WTC11 (cell line): ENCODE data around the gene SAPCD2. TPM values are rescaled to one million over a fixed set of nuclear protein-coding genes. Genes with fewer than 3 reads are reported as not detected.

Experiments
- ATAC-seq: fragments of 200-7000 bp; cut with Tn5 transposase; 2 replicates; pipeline ENCODE4 v1.10.0; 2021; ENCODE audit warnings: mild to moderate bottlenecking, moderate library complexity
- CTCF ChIA-PET: fragments of 300-600 bp; sonication (Branson Sonifier 250); formaldehyde crosslinking; loops from one replicate; lab custom pipeline; 2021; ENCODE audit warnings: antibody characterized with exemption; lab: Charles Lee
- POLR2A ChIA-PET: fragments of 350-600 bp; sonication (Branson Sonifier 250); formaldehyde crosslinking; loops from one replicate; lab custom pipeline; 2021; ENCODE audit warnings: antibody characterized with exemption; lab: Charles Lee
- DNase-seq: peaks from one replicate; pipeline ENCODE4 v3.0.0; 2021; ENCODE audit warnings: low spot score
- H3K27ac Mint-ChIP-seq: 2 replicates; pipeline ENCODE4 v1.8.0; 2021; ENCODE audit warnings: mixed read lengths
- H3K27me3 Mint-ChIP-seq: 2 replicates; pipeline ENCODE4 v1.8.0; 2021; ENCODE audit warnings: low read depth, mild to moderate bottlenecking, moderate library complexity, mixed read lengths
- H3K36me3 Mint-ChIP-seq: 2 replicates; pipeline ENCODE4 v1.8.0; 2021; ENCODE audit warnings: mixed read lengths
- H3K4me1 Mint-ChIP-seq: 2 replicates; pipeline ENCODE4 v1.8.0; 2022; ENCODE audit warnings: mixed read lengths
- H3K4me3 Mint-ChIP-seq: 2 replicates; pipeline ENCODE4 v1.8.0; 2021; ENCODE audit warnings: mild to moderate bottlenecking, moderate library complexity, mixed read lengths
- H3K9me3 Mint-ChIP-seq: 2 replicates; pipeline ENCODE4 v1.8.0; 2021; ENCODE audit warnings: mixed read lengths
- ARID4B ChIP-seq: sonication (generic); formaldehyde crosslinking; IDR thresholded peaks from 2 replicates; pipeline ENCODE4 v1.8.0; 2023; ENCODE audit warnings: missing genetic modification reagents, mild to moderate bottlenecking, borderline replicate concordance
- CBFB ChIP-seq: sonication (generic); formaldehyde crosslinking; IDR thresholded peaks from 2 replicates; pipeline ENCODE4 v1.8.1; 2022; ENCODE audit warnings: mild to moderate bottlenecking, low read depth, missing genetic modification reagents
- CREM ChIP-seq: sonication (generic); formaldehyde crosslinking; IDR thresholded peaks from 2 replicates; pipeline ENCODE4 v1.8.1; 2022; ENCODE audit warnings: mild to moderate bottlenecking, missing genetic modification reagents, moderate library complexity
- CTCF ChIP-seq: fragments of 200-600 bp; IDR thresholded peaks from 2 replicates; pipeline ENCODE4 v1.8.0; 2022; ENCODE audit warnings: antibody characterized with exemption
- E2F4 ChIP-seq: sonication (generic); formaldehyde crosslinking; IDR thresholded peaks from 2 replicates; pipeline ENCODE4 v1.8.1; 2022; ENCODE audit warnings: low read depth, mild to moderate bottlenecking, moderate library complexity, missing genetic modification reagents, borderline replicate concordance
- ERG ChIP-seq: fragments of 250-450 bp; sonication (Bioruptor Pico); IDR thresholded peaks from 2 replicates; pipeline ENCODE4 v1.8.0; 2021; ENCODE audit warnings: mild to moderate bottlenecking
- FOXP1 ChIP-seq: sonication (generic); formaldehyde crosslinking; IDR thresholded peaks from 2 replicates; pipeline ENCODE4 v1.8.0; 2022; ENCODE audit warnings: missing genetic modification reagents, mild to moderate bottlenecking, moderate library complexity, borderline replicate concordance
- HMGA2 ChIP-seq: fragments of 250-450 bp; sonication (Bioruptor Pico); IDR thresholded peaks from 2 replicates; pipeline ENCODE4 v1.4.0; 2021; ENCODE audit warnings: mild to moderate bottlenecking, moderate library complexity
- MLX ChIP-seq: sonication (generic); formaldehyde crosslinking; IDR thresholded peaks from 2 replicates; pipeline ENCODE4 v1.8.1; 2023; ENCODE audit warnings: mild to moderate bottlenecking, missing genetic modification reagents, moderate library complexity
- MYBL2 ChIP-seq: sonication (generic); formaldehyde crosslinking; IDR thresholded peaks from 2 replicates; pipeline ENCODE4 v1.8.1; 2023; ENCODE audit warnings: mild to moderate bottlenecking, moderate library complexity, missing genetic modification reagents
- NFE2L1 ChIP-seq: sonication (generic); formaldehyde crosslinking; IDR thresholded peaks from 2 replicates; pipeline ENCODE4 v1.8.1; 2023; ENCODE audit warnings: missing genetic modification reagents
- NFYB ChIP-seq: sonication (generic); formaldehyde crosslinking; conservative IDR thresholded peaks from 2 replicates; pipeline ENCODE4 v1.8.0; 2022; ENCODE audit warnings: low read depth, missing genetic modification reagents
- OVOL2 ChIP-seq: fragments of 250-450 bp; sonication (Bioruptor Pico); IDR thresholded peaks from 2 replicates; pipeline ENCODE4 v1.9.0; 2021; ENCODE audit warnings: mild to moderate bottlenecking, borderline replicate concordance
- RORB ChIP-seq: fragments of 250-450 bp; sonication (Bioruptor Pico); IDR thresholded peaks from 2 replicates; pipeline ENCODE4 v1.9.0; 2021; ENCODE audit warnings: mild to moderate bottlenecking
- ZMAT4 ChIP-seq: fragments of 250-450 bp; sonication (Bioruptor Pico); IDR thresholded peaks from 2 replicates; pipeline ENCODE4 v1.9.0; 2021; ENCODE audit warnings: mild to moderate bottlenecking
- ZNF219 ChIP-seq: sonication (generic); formaldehyde crosslinking; IDR thresholded peaks from 2 replicates; pipeline ENCODE4 v1.8.0; 2023; ENCODE audit warnings: missing genetic modification reagents, mild to moderate bottlenecking, borderline replicate concordance
- ZNF281 ChIP-seq: sonication (generic); formaldehyde crosslinking; IDR thresholded peaks from 2 replicates; pipeline ENCODE4 v1.8.0; 2023; ENCODE audit warnings: mild to moderate bottlenecking, missing genetic modification reagents
- ZNF416 ChIP-seq: fragments of 250-450 bp; sonication (Bioruptor Pico); IDR thresholded peaks from 2 replicates; pipeline ENCODE4 v1.9.0; 2021; ENCODE audit warnings: mild to moderate bottlenecking, inconsistent platforms
- ZNF425 ChIP-seq: fragments of 250-450 bp; sonication (Bioruptor Pico); conservative IDR thresholded peaks from 2 replicates; pipeline ENCODE4 v1.9.0; 2021; ENCODE audit warnings: mild to moderate bottlenecking
- total RNA-seq: library from RNA; stranded (reverse); gene quantifications from 3 replicates; pipeline ENCODE4 v1.2.3, GENCODE V29; 2021

SAPCD2 gene
- total RNA-seq, 1 experiment from 2014 or later = 67.0 TPM

GRCh38 chr9:137073992-137074399, 3.6 kb upstream of the SAPCD2 start (continued):
- TF ChIP-seq NFYB (no peak), CTCF (no peak), RORB (no peak), ARID4B (CRISPR knock-in tag) (no peak), ZNF416 (CRISPR knock-in tag) (no peak)
- TF ChIP-seq, all 79 proteins: peak for 0

- ChIA-PET POLR2A (interaction anchor here (0.6 to 2.9 kb wide), 3 partner anchors 14 to 170 kb away, joined by 3 to 21 read pairs (median 5); partner anchors contain the start of gene MAN1B1), CTCF (interaction anchor here (1.0 to 10.4 kb wide), 19 partner anchors 15 to 308 kb away, joined by 3 to 240 read pairs (median 7); partner anchors contain the start of genes ABCA2, ENTPD2, MAN1B1 and NPDC1)
- Mint-ChIP-seq H3K36me3 (no peaks in the 10 kb centered on the region), H3K9me3 (no peaks in the 10 kb centered on the region), H3K4me3 (peak overlapping the region; percentile 71), H3K27me3 (peaks cover 7% of the 10 kb centered on the region), H3K4me1 (peaks cover 36% of the 10 kb centered on the region), H3K27ac (peak overlapping the region; percentile 95)
- ATAC-seq = no peak
- no peak for DNase-seq
- TF ChIP-seq FOXP1 (CRISPR knock-in tag) (no peak), MYBL2 (CRISPR knock-in tag) (no peak), CTCF (no peak), OVOL2 (CRISPR knock-in tag) (no peak), CBFB (CRISPR knock-in tag) (no peak), ZMAT4 (no peak), ZNF281 (CRISPR knock-in tag) (no peak), MLX (CRISPR knock-in tag) (no peak), ZNF219 (no peak), CREM (CRISPR knock-in tag) (no peak), HMGA2 (CRISPR knock-in tag) (no peak), NFE2L1 (CRISPR knock-in tag) (no peak), ERG (CRISPR knock-in tag) (no peak), ZNF425 (CRISPR knock-in tag) (no peak), E2F4 (no peak)
These were observed 925 bp upstream of the SAPCD2 start for GRCh38 chr9:137071282-137071681.
